Kidney capillary endothelial cell (primary cell): ENCODE data around the gene TSTD1.
A peak's percentile ranks its signal among the peaks of the same experiment; 100 is the strongest.
"Not testable (repeated sequence)": the region's sequence is repeated elsewhere in the genome, so short reads cannot be mapped to it uniquely, and the experiment has no call there.

Source experiments
- DNase-seq: peaks from one replicate; pipeline ENCODE4 v3.0.0-alpha.2; 2018; ENCODE audit warnings: low spot score

The TSTD1 gene

GRCh38 chr1:161009602-161010211, 29.1 kb downstream of the TSTD1 start:
- no peak for DNase-seq

- no peak for DNase-seq
Measured at GRCh38 chr1:161008869-161009510, 29.8 kb downstream of the TSTD1 start.

- DNase-seq = no peak
Measured at GRCh38 chr1:161007369-161007768, 31.4 kb downstream of the TSTD1 start.

- no peak for DNase-seq
Measured at GRCh38 chr1:161006563-161006962, 32.2 kb downstream of the TSTD1 start.

- no peak for DNase-seq
Measured at GRCh38 chr1:161001525-161001924, 37.2 kb downstream of the TSTD1 start.

- no peak for DNase-seq
Measured at GRCh38 chr1:161000736-161001480, 37.9 kb downstream of the TSTD1 start.

GRCh38 chr1:160999376-160999775, 39.4 kb downstream of the TSTD1 start:
- DNase-seq = no peak

GRCh38 chr1:160997323-160998038, 41.3 kb downstream of the TSTD1 start:
- DNase-seq = peak; percentile 60

GRCh38 chr1:160996178-160996577, 42.6 kb downstream of the TSTD1 start:
- DNase-seq = peak; percentile 99

GRCh38 chr1:160993544-160994193, 45.1 kb downstream of the TSTD1 start:
- peak; percentile 56 for DNase-seq

GRCh38 chr1:160992036-160992435, 46.7 kb downstream of the TSTD1 start:
- not testable (repeated sequence) for DNase-seq
